GM23338 (cell line): Measurements from ENCODE around the gene ZNF248.

Experiments used
- CTCF ChIP-seq, 2 experiments: fragments of 200-600 bp in 1 of 2; sonication (generic) in 1 of 2; conservative IDR thresholded peaks; 2 replicates each; pipeline versions ENCODE4 v1.5.1 to v1.6.1; 2016 to 2017; ENCODE audit warnings: antibody characterized with exemption in 2 of 2, low read depth in 2 of 2, mild to moderate bottlenecking in 2 of 2, moderate library complexity in 1 of 2
- EZH2phosphoT487 ChIP-seq: fragments of 200-600 bp; sonication (generic); IDR thresholded peaks from one replicate; pipeline ENCODE4 v1.8.1; 2018; ENCODE audit warnings: antibody characterized with exemption; ENCODE audit not compliant: unreplicated experiment
- JUNB ChIP-seq: IDR thresholded peaks from one replicate; pipeline ENCODE4 v1.6.1; 2016; ENCODE audit warnings: antibody characterized with exemption; ENCODE audit not compliant: unreplicated experiment
- NANOG ChIP-seq: IDR thresholded peaks from 2 replicates; pipeline ENCODE4 v1.6.1; 2016; ENCODE audit warnings: antibody characterized with exemption, borderline replicate concordance
- POLR2AphosphoS5 ChIP-seq: IDR thresholded peaks from 2 replicates; pipeline ENCODE4 v1.6.1; 2016; ENCODE audit warnings: antibody characterized with exemption, low read depth
- REST ChIP-seq: IDR thresholded peaks from one replicate; pipeline ENCODE4 v1.6.1; 2018; ENCODE audit warnings: antibody characterized with exemption; ENCODE audit not compliant: unreplicated experiment
- STAT1 ChIP-seq: IDR thresholded peaks from one replicate; pipeline ENCODE4 v1.6.1; 2016; ENCODE audit warnings: antibody characterized with exemption; ENCODE audit not compliant: unreplicated experiment

- TF ChIP-seq CTCF (conservative IDR thresholded peaks at IDR 0.05; ENCODE audit: low read depth in 2 of 2) (no peak), EZH2phosphoT487 (no peak), REST (no peak), POLR2AphosphoS5 (no peak), STAT1 (no peak), NANOG (no peak), JUNB (no peak)
These were observed 18.2 kb downstream of the ZNF248 start for GRCh38 chr10:37839243-37839642.
